H1 (cell line): ENCODE data around the gene AMPD3. TPM values are rescaled to one million over a fixed set of nuclear protein-coding genes. Genes with fewer than 3 reads are reported as not detected.

ENCODE experiments used
- ATF3 ChIP-seq: IDR thresholded peaks from 2 replicates; pipeline ENCODE4 v1.6.1; 2011; ENCODE audit warnings: low read depth, mild to moderate bottlenecking, low read length; ENCODE audit not compliant: insufficient read depth
- CEBPB ChIP-seq: IDR thresholded peaks from 2 replicates; pipeline ENCODE4 v1.6.1; 2012; ENCODE audit warnings: low read depth, low read length
- CHD7 ChIP-seq: fragments of 300-600 bp; sonication (generic); IDR thresholded peaks from 2 replicates; pipeline ENCODE4 v1.7.1; 2012; ENCODE audit warnings: low read length, moderate library complexity, mild to moderate bottlenecking, inconsistent platforms; ENCODE audit not compliant: insufficient replicate concordance
- GABPA ChIP-seq: IDR thresholded peaks from 2 replicates; pipeline ENCODE4 v1.6.1; 2011; ENCODE audit warnings: mild to moderate bottlenecking, low read length, moderate library complexity, borderline replicate concordance; ENCODE audit not compliant: insufficient read depth
- MAFK ChIP-seq: IDR thresholded peaks from 2 replicates; pipeline ENCODE4 v1.6.1; 2012; ENCODE audit warnings: low read depth, mild to moderate bottlenecking, improper control_type of control experiment, low read length
- NANOG ChIP-seq: IDR thresholded peaks from 2 replicates; pipeline ENCODE4 v1.6.1; 2011; ENCODE audit warnings: low read length, low read depth, mild to moderate bottlenecking, inconsistent platforms; ENCODE audit not compliant: insufficient read depth, poor library complexity, severe bottlenecking
- RAD21 ChIP-seq, 2 experiments: IDR thresholded peaks in 1 of 2; conservative IDR thresholded peaks in 1 of 2; 2 replicates each; pipeline ENCODE4 v1.6.1; 2011; ENCODE audit warnings: low read depth in 2 of 2, low read length in 2 of 2, improper control_type of control experiment in 1 of 2, inconsistent platforms in 1 of 2, mild to moderate bottlenecking in 1 of 2, moderate library complexity in 1 of 2
- SP1 ChIP-seq: IDR thresholded peaks from 2 replicates; pipeline ENCODE4 v1.6.1; 2011; ENCODE audit warnings: low read depth, low read length
- SRF ChIP-seq: IDR thresholded peaks from 2 replicates; pipeline ENCODE4 v1.6.1; 2011; ENCODE audit warnings: mild to moderate bottlenecking, low read depth, low read length, moderate library complexity
- polyA plus RNA-seq, 7 experiments: library from polyadenylated mRNA; depleted of rRNA in 3 of 7; stranded (reverse) in 5 of 7; unstranded in 2 of 7; fragments of >200 nt in 5 of 7; fragments of 200-250 nt in 2 of 7; gene quantifications; 1 replicate in 5 of 7; 2 replicates in 1 of 7; 4 replicates in 1 of 7; pipeline versions ENCODE4 v1.2.1 to v1.2.3, GENCODE V29; 2011 to 2013; ENCODE audit warnings: missing spikeins in 2 of 7, mixed read lengths in 2 of 7
- total RNA-seq: library from RNA; stranded (reverse); fragmentation: NEBNext Ultra II Directional; extraction: Animal tissue kit (Norgen Biotek cat#: 25700); gene quantifications from 2 replicates; pipeline ENCODE4 v1.2.1, GENCODE V29; 2021

Gene AMPD3
- total and polyA plus RNA-seq, 2 of the 8 experiments (the other 6 are each of a cell fraction or from before 2014, with no cell fraction given) = 4.0 to 6.3 TPM

GRCh38 chr11:10405865-10406592, 49.0 kb upstream of the AMPD3 start (continued):
- no peak for TF ChIP-seq CHD7
- 0 out of 2 replicates have a peak, but pooled peaks have one; percentile 12 for TF ChIP-seq SP1
- TF ChIP-seq RAD21 (IDR thresholded peaks at IDR 0.05 in 1 of 2, conservative IDR thresholded peaks at IDR 0.05 in 1 of 2; ENCODE audit: low read depth in 2 of 2, low read length in 2 of 2) = peak; percentile 89 to 93
- no peak for TF ChIP-seq GABPA
- TF ChIP-seq ATF3 = 0 out of 2 replicates have a peak, but pooled peaks have one; percentile 11
- TF ChIP-seq SRF = no peak
- TF ChIP-seq CEBPB = 0 out of 2 replicates have a peak, but pooled peaks have one; percentile 12
- TF ChIP-seq MAFK = peak; percentile 84
- TF ChIP-seq NANOG = no peak
